Ishikawa (cell line): Measurements from ENCODE around the gene KIF5C.

Experiments
- CEBPB ChIP-seq: IDR thresholded peaks from 2 replicates; pipeline ENCODE4 v1.6.1; 2012
- CREB1 ChIP-seq: IDR thresholded peaks from 2 replicates; pipeline ENCODE4 v1.6.1; 2012; ENCODE audit warnings: low read depth
- EGR1 ChIP-seq: IDR thresholded peaks from 2 replicates; pipeline ENCODE4 v1.6.1; 2012
- EP300 ChIP-seq: IDR thresholded peaks from 2 replicates; pipeline ENCODE4 v1.6.1; 2012; ENCODE audit warnings: borderline replicate concordance
- FOXM1 ChIP-seq: IDR thresholded peaks from 2 replicates; pipeline ENCODE4 v1.6.1; 2012; ENCODE audit warnings: low read depth, borderline replicate concordance
- MAX ChIP-seq: IDR thresholded peaks from 2 replicates; pipeline ENCODE4 v1.6.1; 2012
- NFIC ChIP-seq: IDR thresholded peaks from 2 replicates; pipeline ENCODE4 v1.6.1; 2012
- RAD21 ChIP-seq: IDR thresholded peaks from 2 replicates; pipeline ENCODE4 v1.6.1; 2012; ENCODE audit warnings: low read depth
- REST ChIP-seq: IDR thresholded peaks from 2 replicates; pipeline ENCODE4 v1.6.1; 2012; ENCODE audit warnings: low read depth, mild to moderate bottlenecking
- USF1 ChIP-seq: IDR thresholded peaks from 2 replicates; pipeline ENCODE4 v1.6.1; 2012
- YY1 ChIP-seq: IDR thresholded peaks from 2 replicates; pipeline ENCODE4 v1.6.1; 2012; ENCODE audit warnings: low read depth
- ZBTB7A ChIP-seq: IDR thresholded peaks from 2 replicates; pipeline ENCODE4 v1.6.1; 2012; ENCODE audit warnings: low read depth

- TF ChIP-seq CREB1 (no peak), YY1 (no peak), EP300 (no peak), ZBTB7A (no peak), CEBPB (no peak), MAX (no peak), NFIC (no peak), EGR1 (no peak), RAD21 (no peak), REST (no peak), FOXM1 (no peak), USF1 (no peak)
Observed at GRCh38 chr2:148826791-148827190, 48.2 kb upstream of the KIF5C start.
